DMS 273 (cell line): ENCODE results near the gene FBXW10B.
"Not testable (repeated sequence)": the region's sequence is repeated elsewhere in the genome, so short reads cannot be mapped to it uniquely, and the experiment has no call there.

Experiments used
- DNase-seq: peaks from one replicate; lab custom pipeline; 2025; ENCODE audit not compliant: unreplicated experiment; lab: John Stamatoyannopoulos, UW

The FBXW10B gene

GRCh38 chr17:15642014-15642413, 22.5 kb upstream of the FBXW10B start:
- not testable (repeated sequence) for DNase-seq

- not testable (repeated sequence) for DNase-seq
Observed at GRCh38 chr17:15630930-15631453, 11.5 kb upstream of the FBXW10B start.

GRCh38 chr17:15629991-15630390, 10.5 kb upstream of the FBXW10B start:
- not testable (repeated sequence) for DNase-seq

GRCh38 chr17:15623661-15624209, 4.2 kb upstream of the FBXW10B start:
- peak; percentile 16 for DNase-seq

- DNase-seq: peak; percentile 33
Observed at GRCh38 chr17:15623255-15623654, 3.8 kb upstream of the FBXW10B start.

DNA sequence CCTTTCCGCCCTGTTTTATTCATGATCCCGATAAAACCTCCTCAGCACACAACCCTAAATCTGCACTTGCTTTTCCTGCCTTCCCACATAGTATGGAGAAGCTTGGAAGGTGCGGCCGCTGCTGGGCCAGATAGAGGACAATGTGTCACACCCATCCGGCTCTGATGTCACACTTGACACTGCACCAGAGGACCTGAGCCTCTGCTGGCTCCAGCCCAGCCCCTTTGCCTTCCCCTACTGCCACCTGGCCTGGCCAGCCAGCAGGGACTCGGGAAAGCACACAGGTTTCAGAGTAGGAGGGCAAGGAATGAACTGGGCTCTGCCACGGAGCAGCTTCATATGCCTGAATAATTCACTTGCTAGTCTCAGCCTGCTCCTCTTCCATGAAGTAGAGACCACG, 2.6 kb upstream of the FBXW10B start:
- DNase-seq: not testable (repeated sequence)

DNA sequence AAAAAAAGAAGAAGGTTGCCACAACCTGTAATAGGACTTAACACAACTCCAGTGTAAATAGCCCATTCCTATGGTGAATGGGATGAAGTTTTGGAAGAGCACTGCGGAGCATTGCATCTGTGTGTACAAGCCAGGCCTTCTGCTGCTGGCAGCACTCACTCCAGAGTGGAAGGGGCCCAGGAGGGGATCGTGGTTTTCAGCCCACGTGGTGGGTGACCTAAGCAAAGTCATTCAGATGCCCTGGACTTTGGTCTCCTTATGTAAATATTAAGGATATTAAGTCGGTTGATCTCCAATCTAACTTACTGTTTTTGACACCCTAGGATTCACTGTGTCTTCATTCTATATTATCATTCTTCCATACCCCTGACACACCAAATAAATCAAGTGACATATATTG, 2.7 kb downstream of the FBXW10B start:
- DNase-seq: not testable (repeated sequence)

GRCh38 chr17:15615850-15616249, 3.7 kb downstream of the FBXW10B start:
- DNase-seq: not testable (repeated sequence)

DNA sequence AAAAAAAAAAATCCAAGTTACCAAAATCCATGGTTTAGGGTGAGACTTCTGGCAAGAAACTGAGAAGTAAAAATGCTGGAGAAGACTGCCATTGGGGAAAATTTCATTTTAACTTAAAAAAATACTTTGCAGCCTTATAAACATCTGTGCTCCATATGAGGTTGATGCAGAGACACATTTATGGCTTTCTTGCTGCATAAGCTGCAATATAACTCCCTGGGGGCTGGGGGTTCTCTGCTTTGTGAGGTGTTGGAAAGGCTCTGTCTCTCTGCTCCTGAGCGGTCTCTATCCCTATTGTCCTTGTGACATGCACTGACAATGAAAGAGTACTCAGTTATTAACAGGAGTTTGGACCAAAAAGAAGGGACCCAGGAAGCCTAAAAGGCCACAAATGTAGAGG, 6.4 kb downstream of the FBXW10B start:
- DNase-seq: not testable (repeated sequence)

DNA sequence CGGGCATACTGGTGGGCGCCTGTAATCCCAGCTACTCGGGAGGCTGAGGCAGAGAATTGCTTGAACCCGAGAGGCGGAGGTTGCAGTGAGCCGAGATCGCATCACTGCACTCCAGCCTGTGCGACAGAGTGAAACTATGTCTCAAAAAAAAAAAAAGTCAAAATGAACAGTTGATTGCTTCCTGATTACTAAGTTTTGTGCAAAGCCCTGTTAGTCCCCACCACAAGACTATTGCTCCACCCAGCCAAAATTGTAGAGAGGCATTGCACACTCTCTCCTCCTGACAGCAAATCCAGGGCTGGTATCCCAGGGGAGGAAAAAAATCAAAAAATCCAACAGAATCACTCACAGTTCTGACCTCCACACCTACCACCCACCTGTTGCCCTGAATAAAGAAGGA, 26.5 kb downstream of the FBXW10B start:
- not testable (repeated sequence) for DNase-seq

GRCh38 chr17:15591986-15592385, 27.5 kb downstream of the FBXW10B start:
- not testable (repeated sequence) for DNase-seq

DNA sequence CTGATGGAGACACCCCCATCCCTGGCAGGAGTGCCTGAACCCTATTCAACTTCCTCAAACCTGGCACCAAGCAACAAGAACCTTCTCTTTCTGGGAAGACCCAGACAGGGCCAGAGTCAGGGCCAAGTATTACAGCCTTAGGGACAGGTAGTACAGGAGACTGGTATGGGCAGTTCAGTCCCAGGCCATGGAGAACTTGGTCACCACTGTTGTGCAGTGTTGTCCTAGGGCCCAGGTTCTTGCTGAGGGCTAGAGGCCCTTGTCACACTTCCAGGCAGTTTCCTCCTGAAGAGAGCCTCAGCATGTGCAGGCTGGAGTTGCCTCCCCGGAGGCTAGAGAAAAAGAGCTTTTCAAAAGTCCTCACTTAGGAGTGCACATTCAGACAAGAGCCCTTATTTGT, 28.7 kb downstream of the FBXW10B start:
- not testable (repeated sequence) for DNase-seq

GRCh38 chr17:15589544-15590536, 29.7 kb downstream of the FBXW10B start:
- not testable (repeated sequence) for DNase-seq

DNA sequence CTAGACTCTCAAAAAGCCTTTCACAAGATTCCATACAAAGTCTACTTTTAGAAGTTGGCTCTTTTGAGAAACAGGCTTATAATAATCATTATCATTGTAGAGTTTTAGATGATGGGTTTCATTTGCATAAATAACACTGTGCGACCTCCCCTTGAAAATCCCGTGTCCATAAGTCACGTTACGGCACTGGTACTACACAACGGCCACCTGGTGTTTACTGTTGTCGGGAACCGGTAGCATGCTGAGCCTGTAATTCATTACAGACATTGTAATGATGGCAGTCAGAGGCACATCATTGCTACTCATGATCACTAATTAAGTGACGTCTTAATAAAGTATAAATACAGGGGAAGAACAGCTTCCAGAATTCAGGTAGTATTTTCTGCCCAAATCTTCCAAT, 31.5 kb downstream of the FBXW10B start:
- DNase-seq: not testable (repeated sequence)

GRCh38 chr17:15583313-15583712, 36.2 kb downstream of the FBXW10B start:
- not testable (repeated sequence) for DNase-seq

DNA sequence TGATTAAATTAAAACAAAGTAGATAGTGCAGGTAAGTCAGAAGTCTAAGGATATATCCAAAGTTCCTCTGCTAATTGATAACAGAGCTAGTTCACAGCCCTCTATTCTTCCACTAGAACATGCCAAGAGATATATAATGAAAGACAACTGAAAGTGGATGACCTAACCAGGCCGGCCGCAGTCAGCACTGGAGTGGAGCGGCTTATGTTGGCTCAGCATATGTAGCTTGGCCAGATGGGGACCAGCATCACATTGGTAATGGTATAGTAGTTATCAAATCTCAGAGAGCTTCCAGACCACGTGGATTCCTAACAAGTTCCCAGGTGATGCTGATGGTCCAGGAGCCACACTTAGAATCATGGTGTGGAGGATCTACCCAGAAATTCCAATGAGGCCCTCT, 38.0 kb downstream of the FBXW10B start:
- DNase-seq: not testable (repeated sequence)

DNA sequence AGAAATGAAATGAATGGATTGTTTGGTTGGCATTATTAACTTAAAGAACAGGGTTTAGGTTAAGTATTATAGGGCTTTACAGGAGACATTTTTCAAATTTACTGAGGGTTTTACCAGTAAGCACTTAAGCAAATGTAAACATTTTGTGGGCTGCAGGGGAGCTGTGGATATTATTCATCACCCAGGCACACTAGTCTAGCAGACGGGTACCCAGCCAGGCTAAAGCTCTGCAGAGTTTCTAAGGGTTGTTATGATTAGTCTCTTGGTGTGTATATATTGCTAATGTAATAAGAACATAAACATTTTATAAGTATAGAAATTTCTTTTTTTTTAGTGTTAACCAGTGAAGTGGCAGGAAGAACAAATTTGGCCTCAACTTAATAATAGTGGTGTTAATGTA, 42.7 kb downstream of the FBXW10B start:
- not testable (repeated sequence) for DNase-seq

DNA sequence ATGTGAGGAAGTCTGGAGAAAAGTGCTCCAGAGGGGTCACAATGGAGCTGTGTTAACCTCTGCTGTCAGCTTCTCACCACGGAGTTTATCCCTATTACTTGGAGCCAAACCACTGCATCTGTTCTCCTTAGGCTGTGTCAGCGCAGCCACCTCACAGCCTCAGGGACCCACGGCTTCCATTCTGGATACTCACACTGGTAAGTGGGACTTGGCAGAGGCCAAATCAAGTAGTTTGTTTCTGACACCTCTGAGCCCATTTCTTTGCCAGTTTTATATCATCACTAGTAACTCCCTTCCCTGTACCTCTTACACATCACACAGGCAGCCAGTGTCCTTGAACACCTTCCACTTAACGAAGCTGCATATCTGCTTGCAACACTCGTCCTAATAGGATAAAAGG, 44.8 kb downstream of the FBXW10B start:
- not testable (repeated sequence) for DNase-seq

GRCh38 chr17:15573870-15574269, 45.6 kb downstream of the FBXW10B start:
- not testable (repeated sequence) for DNase-seq
